NCI-H146 treated with DMSO at 0.1 percent for 48 hours (cell line): Measurements from ENCODE around the gene GNAO1.

Experiments
- DNase-seq: peaks from one replicate; lab custom pipeline; 2025; ENCODE audit not compliant: unreplicated experiment; lab: John Stamatoyannopoulos, UW

GNAO1 gene

DNA sequence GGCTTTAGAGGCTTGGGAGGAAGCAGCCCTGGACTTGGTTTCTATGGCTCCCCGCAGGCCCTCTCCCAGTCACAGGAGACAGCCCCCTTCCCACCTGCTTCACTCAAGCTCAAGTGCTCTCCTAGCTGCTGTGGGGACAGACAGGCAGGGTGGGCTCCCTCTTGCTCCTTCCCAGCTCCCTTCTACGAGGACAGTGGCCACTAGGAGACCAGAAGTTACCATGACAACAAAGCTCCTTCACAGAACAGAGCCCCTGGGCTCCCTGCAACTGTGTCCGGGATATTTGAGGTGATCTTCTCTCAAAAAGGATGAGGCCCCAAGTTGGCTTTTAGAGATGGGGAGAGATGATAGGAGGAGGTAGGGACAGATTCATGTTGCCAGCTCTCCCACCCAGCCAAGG is 117.7 kb downstream of the GNAO1 start:
- DNase-seq = no peak

DNA sequence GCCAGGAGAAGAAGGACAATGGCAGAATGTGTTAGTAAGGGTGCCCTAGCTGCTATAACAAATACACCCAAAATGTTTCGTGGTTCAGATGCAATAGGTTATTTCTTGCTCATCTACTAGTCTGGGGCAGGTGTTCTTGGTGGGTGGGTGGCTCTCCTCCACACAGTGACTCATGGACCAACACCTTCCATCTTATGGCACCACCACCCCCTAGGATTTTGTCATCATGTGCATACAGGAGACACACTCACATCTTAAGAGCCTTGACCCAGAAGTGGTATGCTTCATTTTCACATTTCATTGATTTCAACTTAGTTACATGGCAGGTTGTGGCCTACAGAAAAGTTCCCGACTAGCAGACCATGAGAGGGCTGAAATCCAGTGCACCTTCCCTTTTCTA is 119.4 kb downstream of the GNAO1 start:
- no peak for DNase-seq

DNA sequence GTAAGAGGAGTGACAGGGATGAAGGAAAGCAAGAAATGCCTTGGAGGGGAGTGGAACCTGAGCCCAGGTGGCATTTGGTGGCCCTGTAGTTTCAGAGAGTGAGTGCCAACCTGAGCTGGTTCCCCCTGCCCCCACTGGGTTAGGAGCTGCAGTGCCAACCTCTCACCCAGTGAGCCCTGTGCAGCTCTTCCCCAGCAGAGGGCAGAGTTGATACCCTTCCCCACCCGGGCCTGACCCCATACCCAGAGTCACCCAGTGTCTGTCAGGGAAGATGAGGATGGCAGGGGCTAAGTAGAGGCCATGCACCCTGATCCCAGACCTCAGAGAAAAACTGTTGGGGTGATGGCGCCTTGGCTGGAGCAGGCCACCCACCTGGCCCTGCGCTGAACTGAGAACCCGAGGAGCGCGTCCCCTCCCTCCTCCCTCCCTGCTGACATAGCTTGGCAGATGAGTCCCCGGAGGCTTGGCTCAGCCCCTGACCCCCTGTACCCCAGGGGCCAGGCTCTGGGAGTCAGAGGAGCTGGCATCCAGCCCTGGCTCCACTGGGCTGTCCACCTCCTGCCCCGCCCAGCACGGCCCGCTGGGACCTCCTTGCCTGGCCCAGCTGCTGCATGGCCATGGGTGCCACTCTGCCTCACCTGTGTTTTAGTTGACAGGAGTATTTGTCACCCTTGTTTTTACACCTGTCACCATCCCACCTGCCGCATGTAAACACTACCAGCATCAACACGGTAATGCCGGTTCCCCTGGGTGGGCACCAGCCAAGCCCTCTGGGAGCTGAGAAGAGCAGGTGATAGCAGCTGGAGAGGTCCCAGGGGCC is 120.1 kb downstream of the GNAO1 start:
- peak; percentile 67 for DNase-seq

DNA sequence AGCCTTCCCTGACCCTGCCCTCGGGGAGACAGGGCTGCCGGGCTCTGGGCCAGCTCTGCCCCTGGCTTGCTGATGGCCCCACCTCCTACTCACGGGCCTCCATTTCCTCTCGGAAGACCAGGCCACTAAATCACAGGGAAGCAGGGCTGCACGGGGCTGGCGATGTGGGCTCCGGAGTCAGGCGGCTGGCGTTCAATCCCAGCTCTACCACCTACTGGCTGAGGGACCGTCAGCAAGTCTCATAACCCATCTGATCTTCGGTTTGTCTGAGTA is 120.7 kb downstream of the GNAO1 start:
- no peak for DNase-seq

DNA sequence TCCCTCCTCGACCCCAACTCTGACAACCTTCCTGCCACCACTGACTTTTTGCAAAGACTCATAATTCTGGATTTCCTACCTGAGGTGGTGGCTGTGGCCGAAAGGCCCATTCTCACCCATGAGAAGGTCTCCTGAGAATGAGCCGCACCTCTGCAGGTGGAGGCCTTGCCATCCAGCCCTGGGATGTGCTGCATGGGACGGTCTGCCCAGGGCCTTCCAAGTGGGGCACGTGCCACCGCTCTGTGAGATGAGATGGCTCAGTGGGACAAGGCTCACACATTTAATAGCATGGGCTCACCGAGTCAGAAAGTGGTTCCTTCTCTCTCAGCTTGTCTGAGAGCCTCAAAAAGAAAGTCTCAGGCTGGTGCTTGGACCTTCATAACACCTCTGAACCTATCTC is 121.3 kb downstream of the GNAO1 start:
- DNase-seq = no peak

DNA sequence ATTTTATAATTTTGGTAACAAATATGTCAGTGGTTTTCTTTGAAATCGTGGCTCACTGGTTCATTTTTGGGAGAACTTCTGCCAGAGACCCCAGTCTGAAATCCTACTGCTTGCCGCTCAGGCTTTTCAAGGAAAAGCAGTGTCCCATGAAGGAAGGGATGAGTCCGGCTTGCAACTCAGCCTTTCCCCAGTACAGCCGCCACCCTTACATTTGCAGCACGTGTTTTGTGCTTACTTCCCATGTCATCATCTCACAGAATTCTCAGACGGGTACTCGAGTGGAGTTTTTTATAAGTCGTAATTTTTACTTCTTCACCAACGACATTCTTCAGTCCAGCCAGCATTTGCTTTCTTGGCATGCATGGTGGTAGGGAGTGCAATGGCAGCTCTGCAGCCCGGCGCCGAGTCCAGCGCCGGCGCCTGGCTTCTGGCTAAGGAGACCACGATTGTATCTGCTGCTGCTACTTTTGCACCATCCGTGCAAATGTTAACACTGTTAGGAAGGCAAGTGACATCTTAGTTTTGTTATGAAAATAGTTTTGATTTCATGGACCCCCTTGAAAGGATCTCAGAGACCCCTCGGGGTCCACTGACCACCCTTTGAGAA is 123.1 kb downstream of the GNAO1 start:
- no peak for DNase-seq

DNA sequence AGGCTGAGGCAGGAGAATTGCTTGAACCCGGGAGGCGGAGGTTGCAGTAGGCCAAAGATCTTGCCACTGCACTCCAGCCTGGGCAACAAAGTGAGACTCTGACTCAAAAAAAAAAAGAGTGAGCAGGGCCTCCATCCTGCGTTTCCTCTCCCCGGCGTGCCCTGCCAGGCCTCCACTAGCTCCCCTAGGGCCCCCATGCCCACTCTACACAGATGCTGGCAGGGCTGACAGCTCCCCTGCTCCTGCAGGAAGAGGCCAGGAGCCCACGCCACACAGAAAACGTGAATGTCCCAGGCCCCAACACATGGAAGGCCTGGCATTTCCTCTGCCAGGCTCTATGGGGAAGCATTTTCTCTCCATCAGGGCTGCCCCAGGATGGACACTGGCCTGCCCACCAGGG is 124.7 kb downstream of the GNAO1 start:
- DNase-seq = no peak

DNA sequence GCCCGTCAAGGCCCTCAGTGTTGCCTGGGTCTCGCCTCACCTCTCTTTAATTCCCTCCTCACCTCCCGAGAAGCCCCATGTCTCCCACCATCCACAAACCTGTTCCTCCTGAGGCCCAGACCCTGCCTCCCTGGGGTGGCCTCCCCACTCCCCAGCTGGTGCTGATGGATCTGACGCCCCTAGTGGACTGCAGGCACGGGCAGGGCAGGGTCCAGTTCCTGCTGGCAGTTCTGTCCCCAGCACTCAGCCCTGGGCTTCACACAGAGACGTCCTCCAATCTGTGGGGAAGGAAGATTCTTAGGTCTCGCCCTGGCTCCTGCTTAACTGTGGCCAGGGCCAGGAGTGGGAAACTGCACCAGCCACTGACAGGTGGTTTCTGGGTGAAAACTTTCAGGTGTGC is 125.3 kb downstream of the GNAO1 start:
- no peak for DNase-seq

DNA sequence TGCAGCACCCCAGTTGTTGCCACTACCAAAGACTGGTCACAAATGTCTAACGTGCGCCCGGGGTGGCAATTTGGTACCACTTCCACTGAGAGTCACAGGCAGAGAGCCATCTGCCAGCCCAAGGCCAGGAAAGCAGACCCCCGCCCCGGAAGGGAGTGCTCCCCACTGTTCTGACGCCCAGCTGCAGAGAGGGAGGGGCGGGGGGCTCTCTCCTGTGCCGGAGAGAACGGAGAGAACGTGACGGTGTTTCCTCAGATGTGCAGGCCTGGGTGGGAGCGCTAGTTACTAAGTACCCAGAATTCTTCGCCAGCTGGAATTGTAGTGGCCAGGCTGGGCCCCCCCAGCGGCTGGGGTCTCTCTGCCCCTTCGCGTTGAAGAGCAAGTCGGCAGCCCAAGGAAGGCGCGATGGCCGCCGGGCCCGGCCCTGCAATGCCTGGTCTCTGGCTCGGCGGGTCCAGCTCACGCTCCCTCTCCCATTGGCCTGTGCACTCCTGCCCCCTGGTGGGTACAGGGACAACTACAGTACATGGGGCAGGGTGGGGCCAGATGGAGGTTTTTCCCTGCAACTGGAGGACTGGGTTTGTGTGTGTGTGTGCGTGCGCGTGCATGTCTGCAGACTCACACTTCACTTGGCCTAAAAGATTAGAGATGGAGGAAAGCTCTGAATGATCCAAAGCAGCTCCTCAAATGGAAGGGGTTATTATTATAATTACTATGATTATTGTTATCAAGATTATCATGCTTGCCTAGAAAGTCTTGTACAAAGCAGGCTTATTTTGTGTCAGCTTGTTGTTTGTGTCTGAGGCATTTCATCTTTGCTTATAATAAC is 126.9 kb downstream of the GNAO1 start:
- DNase-seq = peak; percentile 23

DNA sequence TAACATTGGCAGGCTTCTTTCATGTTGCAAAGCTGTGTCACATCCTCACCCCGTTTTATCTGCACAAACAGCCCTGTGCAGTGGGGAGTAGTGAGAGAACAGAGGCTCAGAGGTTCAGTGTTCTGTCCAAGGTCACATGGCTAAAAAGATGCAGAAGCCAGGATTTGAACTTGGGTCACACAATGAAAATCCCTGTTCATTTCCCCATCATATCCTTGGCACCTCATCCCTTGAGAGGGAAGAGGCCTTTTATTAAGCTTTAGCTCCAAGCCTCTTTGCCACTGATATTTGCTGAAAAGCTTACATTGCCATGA is 127.5 kb downstream of the GNAO1 start:
- DNase-seq = no peak

DNA sequence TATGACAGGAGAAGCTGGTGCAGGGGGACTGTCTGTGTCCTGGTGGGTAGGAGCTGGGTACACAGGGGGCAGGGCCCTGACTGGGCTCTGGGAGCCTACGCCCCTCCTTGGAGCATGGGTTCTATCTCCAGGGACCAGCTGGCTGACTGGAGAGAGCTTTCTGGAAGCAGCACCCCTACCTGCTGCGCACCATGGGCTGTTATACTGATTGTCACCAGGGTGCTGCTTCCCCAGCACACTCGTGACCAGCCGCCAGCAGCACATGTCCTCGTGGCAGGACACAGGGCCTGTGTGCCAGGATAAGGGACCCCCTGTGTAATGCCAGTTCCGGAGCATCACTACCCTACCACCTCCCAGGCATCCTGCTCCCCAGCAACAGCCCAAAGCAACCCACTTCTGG is 128.1 kb downstream of the GNAO1 start:
- no peak for DNase-seq

DNA sequence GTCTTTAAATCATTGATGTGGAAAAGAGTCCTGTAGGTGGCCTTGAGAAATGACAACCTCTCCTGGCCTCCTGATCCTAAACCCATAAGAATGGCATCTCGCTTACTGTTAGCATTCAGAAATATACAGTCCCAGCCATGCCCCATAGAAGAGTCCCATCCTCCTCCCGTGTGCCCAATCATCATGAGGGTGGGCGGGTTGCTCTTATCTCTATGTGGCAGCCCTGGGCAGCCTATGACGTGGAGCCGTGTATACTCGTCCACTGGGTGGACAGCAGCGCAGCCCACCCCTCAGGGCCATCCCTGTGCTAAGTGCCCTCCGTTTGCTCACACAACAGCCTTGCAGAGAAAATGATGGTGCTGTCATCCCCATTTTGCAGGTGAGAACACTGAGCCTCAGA is 128.8 kb downstream of the GNAO1 start:
- no peak for DNase-seq

DNA sequence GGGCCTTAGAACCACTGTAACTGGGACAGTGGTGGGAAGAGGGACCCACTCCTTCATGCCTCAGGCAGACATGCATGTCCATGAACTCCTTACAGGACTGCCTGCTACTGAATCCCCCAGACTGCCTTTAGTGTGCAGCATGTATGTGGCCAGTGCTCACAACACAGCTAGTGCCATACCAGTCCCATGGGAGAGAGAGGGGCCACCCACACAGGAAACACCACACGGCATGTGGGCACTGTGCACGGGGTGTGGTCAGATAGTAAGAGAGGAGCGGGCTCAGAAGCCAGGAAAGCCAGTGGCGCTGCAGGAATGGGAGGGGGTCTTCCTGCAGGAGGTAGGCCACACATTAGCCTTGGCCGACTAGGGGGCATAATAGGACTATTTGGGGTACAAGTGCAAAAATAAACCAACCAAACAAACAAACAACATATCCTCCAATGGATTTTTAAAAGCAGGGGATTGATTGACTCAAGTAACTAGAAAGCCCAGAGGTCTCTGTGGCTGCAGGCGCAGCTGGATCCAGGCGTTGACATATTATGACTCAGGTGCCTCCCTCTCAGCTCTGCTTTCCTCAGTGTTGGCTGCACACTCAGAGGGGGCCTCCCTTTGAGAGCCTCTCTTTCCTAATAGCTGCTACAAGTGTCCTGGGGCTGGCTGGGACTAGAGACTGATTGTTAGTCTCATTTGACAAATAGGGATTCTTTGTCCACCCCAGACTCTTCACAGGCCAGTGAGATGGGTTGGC is 129.7 kb downstream of the GNAO1 start:
- DNase-seq = no peak

DNA sequence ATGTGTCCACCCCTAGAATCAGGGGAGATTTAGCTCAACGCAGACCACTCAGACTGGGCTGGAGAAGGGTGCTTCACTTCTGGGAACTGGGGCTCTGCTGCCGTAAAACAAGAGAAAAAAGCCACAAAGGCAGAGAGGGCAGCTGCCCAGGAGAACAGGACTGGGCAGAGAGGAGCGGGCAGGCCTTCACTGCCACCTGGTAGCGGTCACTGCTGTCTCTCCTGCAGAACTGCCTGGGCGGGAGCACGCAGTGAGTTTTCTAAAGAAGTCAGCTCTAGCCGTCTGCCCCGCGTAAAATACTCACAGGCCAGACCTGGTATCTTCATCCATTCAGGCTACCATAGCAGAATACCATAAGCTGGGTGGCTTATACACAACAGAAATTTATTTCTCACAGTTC is 130.3 kb downstream of the GNAO1 start:
- DNase-seq = no peak

DNA sequence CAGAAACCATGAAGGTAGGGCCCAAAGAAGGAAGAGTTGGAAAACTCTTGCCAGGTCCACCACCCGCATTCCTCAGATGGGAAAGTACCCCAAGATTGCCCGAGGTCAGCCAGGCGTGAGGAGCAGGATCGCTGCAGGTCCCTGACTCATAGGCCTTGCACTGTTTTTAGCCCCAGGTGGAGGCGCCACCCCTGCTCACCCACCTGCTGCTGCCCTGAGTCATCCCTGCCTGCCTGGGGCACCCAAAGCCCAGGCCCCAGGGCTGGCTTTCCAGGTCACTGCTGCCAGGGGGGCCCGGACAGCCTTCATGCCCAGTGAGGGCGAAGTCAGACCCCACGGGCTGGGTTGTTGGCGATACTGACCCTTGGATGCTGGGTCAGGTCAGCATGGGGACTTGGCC is 133.1 kb downstream of the GNAO1 start:
- DNase-seq = no peak

DNA sequence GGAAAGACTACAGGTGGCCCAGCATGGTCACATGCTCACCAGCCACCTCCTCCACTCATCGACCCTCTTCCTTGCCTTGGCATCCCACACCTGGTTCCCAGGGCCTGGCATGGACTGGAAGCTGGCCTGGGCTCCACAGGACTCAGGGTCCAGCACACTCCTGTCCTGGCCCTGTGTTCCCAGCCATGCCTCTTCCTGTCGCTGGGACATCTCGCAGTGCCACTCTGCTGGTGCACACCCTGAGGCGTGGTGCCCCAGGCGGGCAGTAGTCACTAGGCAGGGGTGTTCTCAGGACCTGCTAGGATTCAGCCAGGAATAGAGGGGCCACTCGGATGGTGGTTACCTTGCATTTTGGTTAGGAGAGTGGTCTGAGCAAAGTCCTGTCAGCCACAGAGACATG is 134.7 kb downstream of the GNAO1 start:
- no peak for DNase-seq

DNA sequence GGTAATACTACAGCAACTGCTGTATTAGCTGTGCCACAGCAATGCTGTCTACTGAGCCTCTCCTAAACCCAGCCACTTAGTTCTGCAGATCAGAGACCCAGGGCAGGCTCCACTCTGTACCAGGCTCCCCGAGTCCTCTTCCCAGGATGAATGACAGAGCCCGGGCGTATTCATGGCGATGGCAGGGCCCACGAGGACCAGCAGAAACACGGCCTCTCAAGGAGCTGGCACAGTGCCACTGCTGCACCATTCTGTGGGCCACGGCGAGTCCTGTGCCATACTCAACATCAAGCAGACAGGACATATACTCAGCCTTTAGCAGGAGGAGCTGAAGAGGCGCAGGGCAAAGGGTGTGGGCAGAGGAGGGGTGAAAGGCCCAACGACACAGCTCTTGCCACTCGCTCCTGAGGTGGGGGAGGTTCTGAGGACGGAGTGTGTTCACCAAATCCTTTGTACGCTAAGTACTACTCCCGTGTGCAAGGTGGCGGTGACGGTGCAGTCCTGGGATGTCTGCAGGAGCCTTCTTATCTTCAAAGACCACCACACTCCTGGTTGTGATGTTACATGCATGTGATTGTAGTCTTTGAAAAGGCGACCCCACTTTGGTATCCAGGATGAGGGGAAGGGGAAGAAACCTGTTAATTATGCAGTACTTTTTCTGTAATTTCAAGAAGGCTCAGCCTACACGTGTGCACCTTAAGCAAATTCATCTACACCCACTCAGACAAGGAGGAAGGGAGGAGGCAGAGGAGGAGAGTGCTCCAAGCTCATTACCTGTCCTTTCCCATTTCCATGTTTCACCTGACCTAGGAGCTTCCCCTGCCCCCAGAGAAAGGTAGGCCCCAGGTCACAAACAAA is 136.0 kb downstream of the GNAO1 start:
- no peak for DNase-seq

DNA sequence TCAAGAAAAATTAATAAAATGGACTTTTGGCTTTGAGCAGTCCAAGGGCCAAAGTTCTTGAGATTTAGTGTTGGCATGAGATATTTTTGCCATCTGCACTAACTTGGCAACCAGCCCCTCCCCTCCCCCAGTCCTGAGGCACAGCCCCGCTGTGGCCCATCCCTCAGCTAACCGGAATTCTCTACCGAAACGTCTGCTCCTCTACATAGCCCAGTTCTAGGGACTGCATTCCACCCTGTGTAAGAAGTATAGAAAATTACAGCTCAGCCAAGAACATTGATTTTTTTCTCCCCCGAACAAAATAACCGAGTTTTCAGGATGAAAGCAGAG is 136.6 kb downstream of the GNAO1 start:
- DNase-seq = no peak

DNA sequence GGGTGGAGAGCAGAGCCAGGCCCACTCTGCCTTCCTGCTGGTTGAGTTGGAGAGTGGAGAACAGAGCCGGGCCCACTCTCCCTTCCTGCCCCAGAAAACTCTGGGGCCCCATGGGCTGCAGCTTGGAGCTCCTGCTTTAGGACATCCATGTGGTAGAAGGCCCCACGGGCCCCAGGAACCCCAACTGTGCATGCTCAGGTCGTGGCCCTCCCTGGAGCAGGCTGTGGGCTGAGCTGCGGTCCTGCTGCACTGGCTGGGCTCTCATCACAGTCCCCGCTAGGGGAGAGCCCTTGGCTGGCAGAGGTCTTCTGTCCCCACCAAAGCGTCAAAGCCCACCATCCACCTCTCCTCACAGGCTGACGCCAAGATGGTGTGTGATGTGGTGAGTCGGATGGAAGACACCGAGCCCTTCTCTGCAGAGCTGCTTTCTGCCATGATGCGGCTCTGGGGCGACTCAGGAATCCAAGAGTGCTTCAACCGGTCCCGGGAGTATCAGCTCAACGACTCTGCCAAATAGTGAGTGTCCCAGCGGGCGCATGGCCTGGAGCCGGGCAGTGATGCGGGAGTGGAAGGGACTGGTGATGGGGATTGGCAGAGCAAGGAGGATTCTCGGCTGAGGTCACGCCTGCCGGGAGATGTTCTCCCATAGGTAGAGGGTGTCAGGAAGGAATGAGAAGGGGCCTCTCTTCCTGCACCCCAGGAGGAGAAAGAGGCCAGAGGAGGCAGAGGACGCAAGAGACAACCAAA is 137.2 kb downstream of the GNAO1 start:
- DNase-seq = no peak

DNA sequence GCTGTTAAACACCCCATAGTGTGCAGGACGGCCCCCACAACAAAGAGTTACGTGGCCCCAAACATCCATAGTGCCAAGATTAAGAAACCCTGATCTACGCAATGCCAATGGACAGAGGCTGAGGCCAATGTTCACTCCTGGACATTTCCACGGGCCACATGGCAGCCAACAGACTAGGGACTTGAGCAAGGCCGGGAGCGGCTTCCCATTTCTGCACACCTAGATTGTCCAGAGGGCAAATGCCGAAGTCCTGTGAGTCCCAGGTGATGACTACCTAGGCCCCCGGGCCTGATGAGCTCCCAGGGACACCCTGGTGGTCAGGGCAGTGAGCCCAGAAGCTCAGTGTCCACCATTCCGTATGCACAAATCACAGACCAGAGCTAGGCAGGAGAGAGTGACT is 138.6 kb downstream of the GNAO1 start:
- DNase-seq = no peak
